Omental fat pad (tissue), 4 donors: ENCODE measurements around the gene PLCE1. TPM values are rescaled to one million over a fixed set of nuclear protein-coding genes. Genes with fewer than 3 reads are reported as not detected.

Experiments used
- total RNA-seq, 4 donors: library from RNA; depleted of rRNA; stranded (reverse); fragments of >200 nt; gene quantifications; one replicate each; pipeline ENCODE4 v1.1.0, GENCODE V29; 2016

Gene PLCE1
- total RNA-seq, 4 donors from 2014 or later = 5.8 to 12.8 (median 7.7) TPM

Other genes with a start within 250 kb of the PLCE1 start
- under 1 TPM in 1 of 4 donors, not detected in 3; 0.19 TPM for gene LGI1, start 236.0 kb upstream of the PLCE1 start, total RNA-seq
- 1 to 10 TPM; 3.5 to 5.7 (median 4.6) TPM for gene SLC35G1, start 100.0 kb upstream of the PLCE1 start, total RNA-seq